HepG2 (cell line): ENCODE measurements around the gene ZCCHC24. TPM values are rescaled to one million over a fixed set of nuclear protein-coding genes. Genes with fewer than 3 reads are reported as not detected.

ENCODE experiments used
- CCDC6 ChIP-seq: sonication (generic); formaldehyde crosslinking; IDR thresholded peaks from 2 replicates; pipeline ENCODE4 v1.8.1; 2022; ENCODE audit warnings: mild to moderate bottlenecking, missing genetic modification reagents, moderate library complexity
- CENPT ChIP-seq: sonication (generic); formaldehyde crosslinking; IDR thresholded peaks from 2 replicates; pipeline ENCODE4 v1.8.0; 2022; ENCODE audit warnings: low read depth, mild to moderate bottlenecking, moderate library complexity, missing genetic modification reagents
- KLF6 ChIP-seq: IDR thresholded peaks from 2 replicates; pipeline ENCODE4 v1.8.0; 2016; ENCODE audit warnings: missing biosample characterization, missing genetic modification reagents
- MAZ ChIP-seq, 2 experiments: sonication (generic) in 1 of 2; formaldehyde crosslinking in 1 of 2; IDR thresholded peaks; 2 replicates each; pipeline versions ENCODE4 v1.5.0 to v1.6.1; 2012 to 2020; ENCODE audit warnings: low read depth in 2 of 2, mild to moderate bottlenecking in 2 of 2, borderline replicate concordance in 1 of 2, improper control_type of control experiment in 1 of 2, low read length in 1 of 2, missing genetic modification reagents in 1 of 2, moderate library complexity in 1 of 2
- PCBP2 ChIP-seq: fragments of 200-400 bp; formaldehyde crosslinking; optimal IDR thresholded peaks from 2 replicates; pipeline ENCODE3; 2018; ENCODE audit warnings: low read length, low read depth; ENCODE audit not compliant: poor library complexity, severe bottlenecking
- RCOR2 ChIP-seq: IDR thresholded peaks from 2 replicates; pipeline ENCODE4 v1.6.1; 2016; ENCODE audit warnings: missing biosample characterization, missing genetic modification reagents
- RFXANK ChIP-seq: IDR thresholded peaks from 2 replicates; pipeline ENCODE4 v1.6.1; 2016
- SMC3 ChIP-seq: IDR thresholded peaks from 2 replicates; pipeline ENCODE4 v1.6.1; 2011; ENCODE audit warnings: low read length, improper control_type of control experiment
- YY1 ChIP-seq: IDR thresholded peaks from 2 replicates; pipeline ENCODE4 v1.6.1; 2011; ENCODE audit warnings: low read length, low read depth, moderate library complexity, mild to moderate bottlenecking; ENCODE audit not compliant: insufficient read depth, insufficient replicate concordance
- ZFX ChIP-seq: sonication (generic); formaldehyde crosslinking; IDR thresholded peaks from 2 replicates; pipeline ENCODE4 v1.4.0; 2020; ENCODE audit warnings: mild to moderate bottlenecking, low read depth, missing genetic modification reagents, moderate library complexity
- ZNF773 ChIP-seq: sonication (generic); formaldehyde crosslinking; IDR thresholded peaks from 2 replicates; pipeline ENCODE4 v1.4.0; 2020; ENCODE audit warnings: missing genetic modification reagents, borderline replicate concordance
- polyA plus RNA-seq, 8 experiments: library from polyadenylated mRNA; depleted of rRNA in 3 of 8; stranded (reverse) in 7 of 8; unstranded in 1 of 8; fragments of >200 nt; fragmentation: Illumina TruSeq in 4 of 8; extraction: Trizol in 4 of 8; gene quantifications; 2 replicates each; pipeline versions ENCODE4 v1.2.1 to v1.2.3, GENCODE V29; 2011 to 2016; ENCODE audit warnings: low read depth in 4 of 8, missing spikeins in 1 of 8, mixed read lengths in 1 of 8; ENCODE audit not compliant: insufficient read depth in 1 of 8
- total RNA-seq, 5 experiments: library from RNA; depleted of rRNA; stranded (reverse); fragments of >200 nt; fragmentation: Illumina TruSeq; extraction: Trizol; gene quantifications; 2 replicates each; pipeline ENCODE4 v1.2.3, GENCODE V29; 2016; ENCODE audit warnings: low read depth in 1 of 5
- TF ChIP-seq, protein P1 (sequence below): sonication (generic); formaldehyde crosslinking; IDR thresholded peaks from 2 replicates; pipeline ENCODE4 v1.5.1; 2020; ENCODE audit warnings: mild to moderate bottlenecking, missing genetic modification reagents, moderate library complexity
- TF ChIP-seq, protein P2 (sequence below): fragments of 450-650 bp; IDR thresholded peaks from 2 replicates; pipeline ENCODE4 v1.6.1; 2017; ENCODE audit warnings: mild to moderate bottlenecking
- TF ChIP-seq, protein P3 (sequence below): sonication (generic); formaldehyde crosslinking; IDR thresholded peaks from 2 replicates; pipeline ENCODE4 v1.4.0; 2020; ENCODE audit warnings: missing genetic modification reagents, mild to moderate bottlenecking, borderline replicate concordance
- TF ChIP-seq, protein P4 (sequence below): sonication (generic); formaldehyde crosslinking; IDR thresholded peaks from 2 replicates; pipeline ENCODE4 v1.4.0; 2020; ENCODE audit warnings: mild to moderate bottlenecking, missing genetic modification reagents
- TF ChIP-seq, protein P5 (sequence below): sonication (generic); formaldehyde crosslinking; IDR thresholded peaks from 2 replicates; pipeline ENCODE4 v1.4.0; 2020; ENCODE audit warnings: missing genetic modification reagents

ZCCHC24 gene
- total and polyA plus RNA-seq, 2 of the 13 experiments (the other 11 are each of a cell fraction or from before 2014, with no cell fraction given) = 3.1 to 7.9 TPM

DNA sequence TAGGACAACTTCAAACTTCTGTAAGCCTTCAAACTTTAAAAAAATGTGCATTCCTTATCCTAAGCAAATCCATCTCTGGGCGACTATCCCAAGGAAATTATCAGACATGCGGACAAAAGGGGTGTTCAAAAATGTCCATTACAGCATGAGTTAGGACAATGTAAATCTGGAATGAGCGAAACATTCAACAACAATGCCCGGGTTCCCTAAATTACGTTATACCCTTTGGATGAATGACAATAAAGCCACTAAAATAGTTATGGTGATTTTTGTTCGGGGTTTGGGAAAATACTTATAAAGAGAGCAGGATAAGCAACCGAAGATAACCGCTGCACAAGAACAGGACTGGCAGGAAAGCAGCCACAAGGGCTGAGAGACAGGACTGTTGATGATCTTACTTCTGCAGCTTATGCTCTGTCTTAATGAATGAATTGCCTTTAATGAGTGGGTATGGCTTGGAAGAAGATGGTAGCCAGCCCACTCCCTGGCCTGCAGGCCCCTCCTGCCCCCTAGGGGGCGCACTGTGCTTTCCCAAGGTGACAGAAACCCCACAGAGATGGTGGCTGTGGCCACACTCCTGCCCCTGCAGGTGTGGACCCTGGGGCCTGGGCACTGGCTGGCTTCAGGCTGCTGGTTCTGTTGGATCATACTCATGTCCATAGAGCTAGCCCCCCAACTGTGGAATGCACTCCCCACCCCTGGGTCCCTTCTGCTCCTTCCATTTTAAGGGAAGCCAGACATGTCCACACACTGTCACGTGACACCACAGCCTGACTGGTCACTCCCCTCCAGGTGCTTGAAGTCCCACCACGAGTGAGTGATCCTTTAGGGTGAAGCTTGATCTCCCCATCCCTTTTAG lies 45.0 kb downstream of the ZCCHC24 start (continued):
- no peak for TF ChIP-seq MAZ (IDR thresholded peaks at IDR 0.05; ENCODE audit: borderline replicate concordance, low read depth, low read length)
- no peak for TF ChIP-seq MAZ (CRISPR knock-in tag; IDR thresholded peaks at IDR 0.05; ENCODE audit: low read depth)
- TF ChIP-seq ZFX (CRISPR knock-in tag) = peak; percentile 24; the same call in 1 of the 2 replicates
- TF ChIP-seq, protein P1, sequence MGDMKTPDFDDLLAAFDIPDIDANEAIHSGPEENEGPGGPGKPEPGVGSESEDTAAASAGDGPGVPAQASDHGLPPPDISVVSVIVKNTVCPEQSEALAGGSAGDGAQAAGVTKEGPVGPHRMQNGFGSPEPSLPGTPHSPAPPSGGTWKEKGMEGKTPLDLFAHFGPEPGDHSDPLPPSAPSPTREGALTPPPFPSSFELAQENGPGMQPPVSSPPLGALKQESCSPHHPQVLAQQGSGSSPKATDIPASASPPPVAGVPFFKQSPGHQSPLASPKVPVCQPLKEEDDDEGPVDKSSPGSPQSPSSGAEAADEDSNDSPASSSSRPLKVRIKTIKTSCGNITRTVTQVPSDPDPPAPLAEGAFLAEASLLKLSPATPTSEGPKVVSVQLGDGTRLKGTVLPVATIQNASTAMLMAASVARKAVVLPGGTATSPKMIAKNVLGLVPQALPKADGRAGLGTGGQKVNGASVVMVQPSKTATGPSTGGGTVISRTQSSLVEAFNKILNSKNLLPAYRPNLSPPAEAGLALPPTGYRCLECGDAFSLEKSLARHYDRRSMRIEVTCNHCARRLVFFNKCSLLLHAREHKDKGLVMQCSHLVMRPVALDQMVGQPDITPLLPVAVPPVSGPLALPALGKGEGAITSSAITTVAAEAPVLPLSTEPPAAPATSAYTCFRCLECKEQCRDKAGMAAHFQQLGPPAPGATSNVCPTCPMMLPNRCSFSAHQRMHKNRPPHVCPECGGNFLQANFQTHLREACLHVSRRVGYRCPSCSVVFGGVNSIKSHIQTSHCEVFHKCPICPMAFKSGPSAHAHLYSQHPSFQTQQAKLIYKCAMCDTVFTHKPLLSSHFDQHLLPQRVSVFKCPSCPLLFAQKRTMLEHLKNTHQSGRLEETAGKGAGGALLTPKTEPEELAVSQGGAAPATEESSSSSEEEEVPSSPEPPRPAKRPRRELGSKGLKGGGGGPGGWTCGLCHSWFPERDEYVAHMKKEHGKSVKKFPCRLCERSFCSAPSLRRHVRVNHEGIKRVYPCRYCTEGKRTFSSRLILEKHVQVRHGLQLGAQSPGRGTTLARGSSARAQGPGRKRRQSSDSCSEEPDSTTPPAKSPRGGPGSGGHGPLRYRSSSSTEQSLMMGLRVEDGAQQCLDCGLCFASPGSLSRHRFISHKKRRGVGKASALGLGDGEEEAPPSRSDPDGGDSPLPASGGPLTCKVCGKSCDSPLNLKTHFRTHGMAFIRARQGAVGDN (CRISPR knock-in tag) = peak; percentile 39
- peak; percentile 58; the same call in 1 of the 2 replicates for TF ChIP-seq SMC3
- TF ChIP-seq, protein P2, sequence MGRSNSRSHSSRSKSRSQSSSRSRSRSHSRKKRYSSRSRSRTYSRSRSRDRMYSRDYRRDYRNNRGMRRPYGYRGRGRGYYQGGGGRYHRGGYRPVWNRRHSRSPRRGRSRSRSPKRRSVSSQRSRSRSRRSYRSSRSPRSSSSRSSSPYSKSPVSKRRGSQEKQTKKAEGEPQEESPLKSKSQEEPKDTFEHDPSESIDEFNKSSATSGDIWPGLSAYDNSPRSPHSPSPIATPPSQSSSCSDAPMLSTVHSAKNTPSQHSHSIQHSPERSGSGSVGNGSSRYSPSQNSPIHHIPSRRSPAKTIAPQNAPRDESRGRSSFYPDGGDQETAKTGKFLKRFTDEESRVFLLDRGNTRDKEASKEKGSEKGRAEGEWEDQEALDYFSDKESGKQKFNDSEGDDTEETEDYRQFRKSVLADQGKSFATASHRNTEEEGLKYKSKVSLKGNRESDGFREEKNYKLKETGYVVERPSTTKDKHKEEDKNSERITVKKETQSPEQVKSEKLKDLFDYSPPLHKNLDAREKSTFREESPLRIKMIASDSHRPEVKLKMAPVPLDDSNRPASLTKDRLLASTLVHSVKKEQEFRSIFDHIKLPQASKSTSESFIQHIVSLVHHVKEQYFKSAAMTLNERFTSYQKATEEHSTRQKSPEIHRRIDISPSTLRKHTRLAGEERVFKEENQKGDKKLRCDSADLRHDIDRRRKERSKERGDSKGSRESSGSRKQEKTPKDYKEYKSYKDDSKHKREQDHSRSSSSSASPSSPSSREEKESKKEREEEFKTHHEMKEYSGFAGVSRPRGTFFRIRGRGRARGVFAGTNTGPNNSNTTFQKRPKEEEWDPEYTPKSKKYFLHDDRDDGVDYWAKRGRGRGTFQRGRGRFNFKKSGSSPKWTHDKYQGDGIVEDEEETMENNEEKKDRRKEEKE = no peak
- TF ChIP-seq KLF6 (CRISPR knock-in tag) = no peak
- 0 out of 2 replicates have a peak, but pooled peaks have one; percentile 33 for TF ChIP-seq CCDC6 (CRISPR knock-in tag)
- TF ChIP-seq, protein P3, sequence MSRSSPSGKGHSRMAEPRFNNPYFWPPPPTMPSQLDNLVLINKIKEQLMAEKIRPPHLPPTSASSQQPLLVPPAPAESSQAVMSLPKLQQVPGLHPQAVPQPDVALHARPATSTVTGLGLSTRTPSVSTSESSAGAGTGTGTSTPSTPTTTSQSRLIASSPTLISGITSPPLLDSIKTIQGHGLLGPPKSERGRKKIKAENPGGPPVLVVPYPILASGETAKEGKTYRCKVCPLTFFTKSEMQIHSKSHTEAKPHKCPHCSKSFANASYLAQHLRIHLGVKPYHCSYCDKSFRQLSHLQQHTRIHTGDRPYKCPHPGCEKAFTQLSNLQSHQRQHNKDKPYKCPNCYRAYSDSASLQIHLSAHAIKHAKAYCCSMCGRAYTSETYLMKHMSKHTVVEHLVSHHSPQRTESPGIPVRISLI (CRISPR knock-in tag) = 0 out of 2 replicates have a peak, but pooled peaks have one; percentile 14
- TF ChIP-seq, protein P4, sequence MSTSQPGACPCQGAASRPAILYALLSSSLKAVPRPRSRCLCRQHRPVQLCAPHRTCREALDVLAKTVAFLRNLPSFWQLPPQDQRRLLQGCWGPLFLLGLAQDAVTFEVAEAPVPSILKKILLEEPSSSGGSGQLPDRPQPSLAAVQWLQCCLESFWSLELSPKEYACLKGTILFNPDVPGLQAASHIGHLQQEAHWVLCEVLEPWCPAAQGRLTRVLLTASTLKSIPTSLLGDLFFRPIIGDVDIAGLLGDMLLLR (CRISPR knock-in tag) = no peak
- TF ChIP-seq PCBP2 = no peak
- TF ChIP-seq CENPT (CRISPR knock-in tag) = no peak
- no peak for TF ChIP-seq ZNF773
- TF ChIP-seq, protein P5, sequence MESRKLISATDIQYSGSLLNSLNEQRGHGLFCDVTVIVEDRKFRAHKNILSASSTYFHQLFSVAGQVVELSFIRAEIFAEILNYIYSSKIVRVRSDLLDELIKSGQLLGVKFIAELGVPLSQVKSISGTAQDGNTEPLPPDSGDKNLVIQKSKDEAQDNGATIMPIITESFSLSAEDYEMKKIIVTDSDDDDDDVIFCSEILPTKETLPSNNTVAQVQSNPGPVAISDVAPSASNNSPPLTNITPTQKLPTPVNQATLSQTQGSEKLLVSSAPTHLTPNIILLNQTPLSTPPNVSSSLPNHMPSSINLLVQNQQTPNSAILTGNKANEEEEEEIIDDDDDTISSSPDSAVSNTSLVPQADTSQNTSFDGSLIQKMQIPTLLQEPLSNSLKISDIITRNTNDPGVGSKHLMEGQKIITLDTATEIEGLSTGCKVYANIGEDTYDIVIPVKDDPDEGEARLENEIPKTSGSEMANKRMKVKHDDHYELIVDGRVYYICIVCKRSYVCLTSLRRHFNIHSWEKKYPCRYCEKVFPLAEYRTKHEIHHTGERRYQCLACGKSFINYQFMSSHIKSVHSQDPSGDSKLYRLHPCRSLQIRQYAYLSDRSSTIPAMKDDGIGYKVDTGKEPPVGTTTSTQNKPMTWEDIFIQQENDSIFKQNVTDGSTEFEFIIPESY (CRISPR knock-in tag) = no peak
- no peak for TF ChIP-seq RFXANK (CRISPR knock-in tag)
- peak; percentile 38 for TF ChIP-seq YY1
- TF ChIP-seq RCOR2 (CRISPR knock-in tag) = no peak
